Neutrophil (primary cell): ENCODE results near the gene CCDC171.

Experiments
- H3K27ac ChIP-seq: fragments of 200-600 bp; sonication (generic); 2 replicates; pipeline ENCODE4 v1.5.1; 2016; ENCODE audit warnings: mild to moderate bottlenecking, moderate library complexity
- H3K27me3 ChIP-seq: fragments of 200-600 bp; sonication (generic); 2 replicates; pipeline ENCODE4 v1.6.0; 2016; ENCODE audit warnings: mild to moderate bottlenecking
- H3K36me3 ChIP-seq: fragments of 200-600 bp; sonication (generic); 2 replicates; pipeline ENCODE4 v1.5.1; 2017
- H3K4me1 ChIP-seq, 2 experiments: fragments of 200-600 bp in 1 of 2; sonication (generic) in 1 of 2; 1 replicate in 1 of 2; 2 replicates in 1 of 2; pipeline versions ENCODE4 v1.5.1 to v1.6.1; 2013 to 2016; ENCODE audit warnings: low read depth in 1 of 2, low read length in 1 of 2, mild to moderate bottlenecking in 1 of 2, moderate library complexity in 1 of 2; ENCODE audit not compliant: control insufficient read depth in 1 of 2, insufficient read depth in 1 of 2
- H3K4me3 ChIP-seq, 2 experiments: fragments of 200-600 bp in 1 of 2; sonication (generic) in 1 of 2; 1 replicate in 1 of 2; 2 replicates in 1 of 2; pipeline ENCODE4 v1.5.1; 2013 to 2016; ENCODE audit warnings: low read depth in 1 of 2, low read length in 1 of 2, mild to moderate bottlenecking in 1 of 2, moderate library complexity in 1 of 2
- H3K9me3 ChIP-seq: fragments of 200-600 bp; sonication (generic); 2 replicates; pipeline ENCODE4 v1.5.1; 2016
- CTCF ChIP-seq: fragments of 200-600 bp; sonication (generic); IDR thresholded peaks from 2 replicates; pipeline ENCODE4 v1.5.1; 2016; ENCODE audit warnings: antibody characterized with exemption

Gene CCDC171

GRCh38 chr9:15735083-15735857 lies 182.4 kb downstream of the CCDC171 start:
- H3K36me3 ChIP-seq = no peaks in the 10 kb centered on the region
- no peaks in the 10 kb centered on the region for H3K27me3 ChIP-seq
- H3K4me3 ChIP-seq = no peak overlapping the region
- no peak overlapping the region for H3K27ac ChIP-seq
- H3K4me1 ChIP-seq = no peaks in the 10 kb centered on the region
- H3K9me3 ChIP-seq = no peaks in the 10 kb centered on the region
- TF ChIP-seq CTCF = no peak

- no peaks in the 10 kb centered on the region for H3K4me1 ChIP-seq
- H3K27ac ChIP-seq = no peak overlapping the region
- no peaks in the 10 kb centered on the region for H3K27me3 ChIP-seq
- H3K4me3 ChIP-seq = no peak overlapping the region
- no peaks in the 10 kb centered on the region for H3K36me3 ChIP-seq
- no peaks in the 10 kb centered on the region for H3K9me3 ChIP-seq
- no peak for TF ChIP-seq CTCF
Observed at GRCh38 chr9:15736569-15736968, 183.7 kb downstream of the CCDC171 start.

- TF ChIP-seq CTCF = no peak
- H3K27me3 ChIP-seq = no peaks in the 10 kb centered on the region
- no peaks in the 10 kb centered on the region for H3K9me3 ChIP-seq
- H3K36me3 ChIP-seq = no peaks in the 10 kb centered on the region
- H3K27ac ChIP-seq = no peak overlapping the region
- H3K4me3 ChIP-seq = no peak overlapping the region
- no peaks in the 10 kb centered on the region for H3K4me1 ChIP-seq
Observed at GRCh38 chr9:15738011-15738410, 185.2 kb downstream of the CCDC171 start.

- Histone ChIP-seq H3K4me1 (no peaks in the 10 kb centered on the region), H3K27me3 (no peaks in the 10 kb centered on the region), H3K27ac (no peak overlapping the region), H3K4me3 (no peak overlapping the region), H3K36me3 (no peaks in the 10 kb centered on the region), H3K9me3 (no peaks in the 10 kb centered on the region)
- no peak for TF ChIP-seq CTCF
Observed at GRCh38 chr9:15741015-15741414, 188.2 kb downstream of the CCDC171 start.

- Histone ChIP-seq H3K4me3 (no peak overlapping the region), H3K9me3 (no peaks in the 10 kb centered on the region), H3K36me3 (no peaks in the 10 kb centered on the region), H3K27me3 (no peaks in the 10 kb centered on the region), H3K27ac (no peak overlapping the region), H3K4me1 (no peaks in the 10 kb centered on the region)
- no peak for TF ChIP-seq CTCF
Observed at GRCh38 chr9:15743512-15743911, 190.7 kb downstream of the CCDC171 start.
